Esophagus mucosa (tissue), 1 donor: Measurements from ENCODE around the gene ARID1A. TPM values are rescaled to one million over a fixed set of nuclear protein-coding genes. Genes with fewer than 3 reads are reported as not detected.
A peak's percentile ranks its signal among the peaks of the same experiment; 100 is the strongest.
"Not testable (repeated sequence)": the region's sequence is repeated elsewhere in the genome, so short reads cannot be mapped to it uniquely, and the experiment has no call there.

ENCODE experiments used
- ATAC-seq: fragments of 200-7000 bp; cut with Tn5 transposase; one replicate; pipeline ENCODE4 v1.9.1; 2020
- total RNA-seq: library from RNA; stranded (reverse); gene quantifications from one replicate; pipeline ENCODE4 v1.2.4, GENCODE V29; 2023
- donor health status: DM: yes; HTN: yes; CAD: no.

ARID1A gene
- 44.3 TPM for total RNA-seq

DNA sequence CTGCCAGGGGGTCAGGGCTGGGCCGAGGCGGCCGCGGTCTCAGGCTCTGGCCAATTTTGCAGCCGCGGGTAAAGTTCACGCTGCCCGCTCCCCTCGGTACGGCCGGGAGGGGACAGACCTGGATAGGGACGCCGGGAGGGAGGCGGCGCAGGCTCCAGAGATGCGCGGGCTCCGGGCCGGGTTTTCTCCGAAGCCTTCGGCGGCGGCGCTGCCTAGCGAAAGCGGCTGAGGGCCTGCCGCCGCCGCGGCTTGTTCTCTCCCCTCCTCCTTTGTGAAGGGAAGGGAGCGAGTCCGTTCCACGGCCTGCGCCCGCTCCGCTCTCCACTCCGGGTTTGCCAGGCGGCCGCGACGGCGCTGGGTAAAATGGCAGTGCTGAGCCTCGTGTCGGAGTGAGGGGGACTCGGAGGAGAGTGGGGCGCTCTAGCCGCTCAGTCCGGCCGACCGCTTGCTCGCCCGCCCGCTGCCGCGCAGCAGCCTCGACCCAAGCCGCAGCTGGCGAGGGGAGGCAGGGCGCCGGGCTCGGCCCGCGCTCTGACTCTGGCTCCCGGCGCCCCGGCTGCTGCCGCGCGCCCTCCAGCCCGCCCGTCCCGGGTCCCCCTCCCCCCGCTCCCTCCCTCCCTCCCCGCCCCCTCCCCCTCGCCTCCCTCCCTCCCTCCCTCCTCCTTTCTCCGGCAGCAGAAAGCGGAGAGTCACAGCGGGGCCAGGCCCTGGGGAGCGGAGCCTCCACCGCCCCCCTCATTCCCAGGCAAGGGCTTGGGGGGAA lies at the start of gene ARID1A:
ARID1A (plus strand) TSS at position 660 of the 763 bp plus-strand sequence. CDS start 389 bp downstream, outside the sequence.
- peak; percentile 82 for ATAC-seq

DNA sequence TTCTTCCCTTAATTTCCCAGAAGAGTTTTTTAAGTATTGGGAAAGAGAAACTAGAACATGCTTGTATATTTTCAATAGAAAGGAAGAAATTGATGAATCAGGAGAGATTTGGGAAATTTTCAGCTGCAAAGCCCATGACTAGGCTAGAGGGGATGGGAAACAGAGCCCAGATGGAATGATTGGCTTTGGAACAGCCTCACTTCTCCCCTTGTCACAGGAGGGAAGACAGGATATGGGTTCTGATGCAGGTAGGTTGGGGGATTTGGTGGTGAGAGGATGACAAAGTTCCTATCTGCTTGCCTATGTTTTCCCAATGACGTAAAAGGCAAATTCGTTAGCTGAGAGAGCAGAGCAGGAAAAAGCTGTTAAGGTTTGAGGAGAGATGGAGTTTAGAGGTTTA lies 31.0 kb upstream of the ARID1A start:
- ATAC-seq: no peak

DNA sequence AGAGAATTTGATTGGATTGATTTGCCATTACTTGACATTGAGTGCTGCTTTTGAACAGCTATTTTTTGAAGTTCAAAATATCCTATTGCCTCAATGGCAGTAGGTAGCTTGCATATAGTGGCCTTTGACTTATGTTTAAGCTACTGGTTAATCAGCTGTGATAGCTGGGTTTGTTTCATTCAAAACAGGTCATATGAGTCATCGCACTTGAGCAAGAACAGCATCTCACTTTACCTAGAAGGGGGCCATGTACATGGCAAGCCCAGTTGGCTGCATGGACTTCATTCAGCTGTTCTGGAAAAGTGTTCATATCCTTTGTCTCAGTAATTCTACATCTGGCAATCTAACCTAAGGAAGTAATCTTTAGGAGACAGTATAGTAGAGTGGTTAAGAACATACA lies 29.0 kb upstream of the ARID1A start:
- peak; percentile 37 for ATAC-seq

DNA sequence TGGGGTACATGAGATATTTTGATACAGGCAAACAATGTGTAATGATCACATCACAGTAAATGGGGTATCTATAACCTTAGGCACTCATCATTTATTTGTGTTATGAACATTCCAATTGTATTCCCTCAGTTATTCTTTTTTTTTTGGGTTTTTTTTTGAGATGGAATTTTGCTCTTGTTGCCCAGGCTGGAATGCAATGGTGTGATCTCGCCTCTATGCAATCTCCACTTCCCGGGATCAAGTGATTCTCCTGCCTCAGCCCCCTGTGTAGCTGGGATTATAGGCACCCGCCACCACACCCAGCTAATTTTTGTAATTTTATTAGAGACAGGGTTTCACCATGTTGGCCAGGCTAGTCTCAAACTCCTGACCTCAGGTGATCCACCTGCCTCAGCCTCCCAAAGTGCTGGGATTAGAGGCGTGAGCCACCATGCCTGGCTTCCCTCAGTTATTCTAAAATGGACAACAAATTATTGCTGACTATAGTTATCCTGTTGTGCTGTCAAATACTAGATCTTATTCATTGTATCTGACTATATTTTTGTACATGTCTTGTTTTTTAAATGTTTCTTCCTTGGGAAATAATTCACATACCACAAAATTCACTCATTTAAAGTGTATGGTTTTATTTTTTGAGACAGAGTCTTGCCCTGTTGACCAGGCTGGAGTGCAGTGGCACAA lies 27.6 kb upstream of the ARID1A start:
- ATAC-seq: not testable (repeated sequence)

DNA sequence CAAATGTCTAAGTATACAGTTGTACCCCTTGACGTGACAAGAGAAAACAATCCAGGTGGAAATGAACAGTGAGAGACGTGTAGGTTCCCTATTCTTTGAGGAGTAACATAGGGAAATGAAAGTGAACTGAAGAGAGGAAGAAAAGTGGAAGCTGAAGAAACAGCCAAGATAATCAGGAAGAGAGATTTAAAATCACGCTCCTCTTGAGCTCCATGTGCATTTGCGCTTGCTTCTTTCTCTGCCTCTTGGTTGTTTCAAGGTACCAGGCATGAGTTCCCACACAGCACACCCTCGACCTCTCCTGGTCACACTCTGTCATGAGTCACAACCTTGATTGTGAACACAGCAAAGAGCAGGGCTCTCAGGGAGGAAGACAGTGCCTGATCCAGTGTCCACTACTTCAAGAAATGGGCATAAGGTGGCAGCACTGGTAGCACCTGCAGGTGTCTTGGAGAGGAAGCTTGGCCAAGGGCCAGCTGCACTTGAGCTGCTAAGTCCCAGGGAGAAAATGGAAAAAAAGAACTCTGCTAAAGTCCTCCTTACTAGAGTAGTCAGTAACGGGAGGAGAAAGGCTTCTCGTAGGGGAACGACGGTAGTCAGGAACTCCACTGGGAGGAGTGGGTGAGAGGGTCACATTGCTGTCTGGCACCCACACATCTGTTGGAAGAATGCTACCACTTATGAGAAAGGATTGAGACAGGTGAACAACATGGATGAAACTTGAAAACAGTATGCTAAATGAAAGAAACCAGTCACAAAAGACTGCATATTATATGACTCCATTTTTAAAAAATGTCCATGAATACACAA lies 18.3 kb upstream of the ARID1A start:
- peak; percentile 99 for ATAC-seq

DNA sequence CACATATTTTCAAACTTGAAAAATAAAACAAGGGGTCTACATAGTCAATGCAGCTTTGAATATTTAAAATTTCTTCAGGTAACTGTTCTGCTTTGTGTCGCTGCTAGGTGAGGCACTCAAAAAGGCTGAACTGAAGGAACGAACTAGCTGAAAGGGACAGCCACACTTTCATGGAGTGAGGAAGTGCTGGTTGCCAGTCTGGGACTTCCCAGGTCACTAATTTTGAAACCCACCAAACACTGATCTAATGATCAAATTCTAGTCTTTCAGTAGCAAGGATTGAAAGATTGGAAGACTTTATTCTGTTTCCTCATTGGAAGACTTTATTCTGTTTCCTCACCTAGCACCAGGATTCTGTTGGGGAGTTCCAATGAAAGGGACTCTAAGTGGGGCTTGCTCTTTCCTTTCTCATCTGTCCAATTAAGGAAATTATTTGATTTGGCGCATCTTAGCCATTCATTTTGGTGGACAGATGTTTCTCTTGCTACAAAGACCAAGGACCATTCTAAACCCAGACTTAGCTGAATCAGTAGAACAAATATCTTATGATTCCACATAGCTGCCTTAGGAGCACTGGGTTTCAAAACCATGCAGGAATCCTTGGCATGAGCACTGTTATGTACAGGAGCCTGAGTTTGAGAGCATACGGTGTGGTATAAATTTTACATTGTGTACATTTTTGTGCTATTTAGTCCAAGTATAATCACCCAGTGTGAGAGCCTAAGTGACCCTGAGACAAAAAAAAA lies 10.9 kb upstream of the ARID1A start:
- no peak for ATAC-seq

DNA sequence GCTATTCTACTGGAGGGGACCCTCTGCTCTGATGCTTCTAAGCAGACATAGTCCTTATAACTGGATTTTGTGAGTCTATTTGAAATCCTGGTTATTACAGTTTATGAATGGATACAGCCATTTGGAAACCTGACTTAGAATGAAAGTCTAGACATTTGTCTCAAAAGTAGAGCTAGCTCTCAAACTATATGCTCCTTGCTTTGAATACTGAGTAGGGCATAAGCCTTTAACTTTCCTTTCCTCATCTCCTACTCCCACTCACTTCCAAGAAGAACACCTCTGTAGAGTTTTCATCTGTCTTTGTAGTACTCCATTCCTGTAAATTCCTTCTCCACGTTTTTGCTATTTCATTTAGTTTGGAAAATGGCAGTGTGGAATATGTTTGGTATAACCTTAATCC lies 9.0 kb upstream of the ARID1A start:
- ATAC-seq: no peak

DNA sequence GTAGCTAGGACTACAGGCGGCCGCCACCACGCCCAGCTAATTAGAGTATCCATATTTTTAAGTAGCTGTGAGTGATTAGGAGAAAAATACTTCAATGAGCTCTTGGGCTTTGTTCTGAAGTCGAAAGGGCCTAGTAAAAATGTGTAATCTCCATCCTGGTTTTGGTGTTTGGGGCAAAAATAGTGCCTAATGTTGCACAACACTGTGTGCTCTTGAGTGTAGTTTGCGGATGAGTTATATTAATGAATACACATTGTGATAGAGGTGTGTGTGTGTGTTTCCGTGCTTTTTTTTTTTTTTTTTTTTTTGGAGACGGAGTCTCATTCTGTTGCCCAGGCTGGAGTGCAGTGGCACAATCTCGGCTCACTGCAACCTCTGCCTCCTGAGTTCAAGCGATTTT lies 6.3 kb upstream of the ARID1A start:
- ATAC-seq: no peak

DNA sequence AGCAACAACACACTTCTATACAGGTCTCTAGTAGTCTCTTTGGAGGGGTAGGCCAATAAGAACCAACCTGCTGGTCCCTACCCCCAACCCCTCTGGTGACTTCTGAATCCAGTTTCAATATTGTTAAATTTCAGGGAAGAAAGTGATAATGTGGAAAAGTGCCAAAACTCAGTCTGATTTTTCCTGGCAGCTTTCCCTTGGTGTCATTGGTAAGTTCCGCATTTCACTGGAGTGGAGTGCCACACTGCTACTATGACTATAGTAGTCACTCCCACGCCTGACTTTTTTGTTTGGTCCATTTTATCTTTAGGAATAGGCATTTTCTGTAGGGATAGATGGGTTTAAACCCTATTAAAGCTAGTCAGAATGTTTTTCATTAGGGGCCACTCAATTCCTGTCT lies 5.7 kb upstream of the ARID1A start:
- ATAC-seq: no peak

DNA sequence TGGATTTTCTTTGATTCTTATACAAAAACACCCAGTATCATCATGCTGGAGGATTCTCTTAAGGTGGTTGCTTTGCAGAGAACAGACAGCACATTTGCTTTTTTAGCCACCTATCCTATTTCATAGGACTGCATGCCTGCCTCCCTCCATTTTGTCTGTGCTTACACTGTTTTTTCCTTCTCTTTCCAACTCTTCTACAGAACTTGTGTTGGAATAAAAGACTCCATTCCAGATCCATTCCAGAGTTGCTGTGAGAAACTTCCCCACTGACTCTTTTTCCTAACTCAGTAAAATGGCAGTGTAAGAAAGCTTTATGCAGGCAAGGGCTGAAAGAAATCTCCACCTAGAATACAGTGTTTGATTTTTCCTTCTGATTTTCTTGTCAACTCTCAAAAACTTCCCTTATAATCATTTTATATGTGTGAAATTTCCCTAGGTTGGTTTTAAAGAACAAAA lies 5.2 kb upstream of the ARID1A start:
- no peak for ATAC-seq

DNA sequence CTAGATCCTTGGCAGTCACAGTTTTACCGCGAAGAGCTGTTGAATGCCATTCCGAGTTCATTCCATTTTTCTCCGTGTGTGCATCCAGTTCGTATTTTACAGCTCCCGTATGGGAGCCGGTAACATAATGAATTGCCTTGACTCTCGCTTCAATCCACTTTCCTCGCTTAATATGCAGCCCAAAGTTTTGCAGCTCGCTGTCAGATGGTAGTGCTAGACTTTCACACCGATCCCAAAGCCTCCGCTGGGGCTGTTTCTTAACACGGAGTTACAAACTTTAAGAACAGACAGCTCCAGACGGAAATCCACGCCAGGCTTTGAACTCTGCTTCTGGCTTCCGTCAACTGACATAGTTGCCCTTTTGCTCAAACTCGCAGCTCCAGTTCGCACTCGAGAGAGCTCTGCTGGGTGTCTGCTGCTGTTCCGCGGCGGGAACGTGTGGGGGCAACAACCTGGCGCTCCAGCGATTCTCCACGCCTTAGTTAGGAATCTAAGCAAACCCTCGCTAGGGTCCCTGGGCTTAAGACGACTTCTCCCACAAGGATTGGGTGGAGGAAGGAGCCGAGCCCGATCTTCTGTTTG lies 3.5 kb upstream of the ARID1A start:
- ATAC-seq: peak; percentile 47

DNA sequence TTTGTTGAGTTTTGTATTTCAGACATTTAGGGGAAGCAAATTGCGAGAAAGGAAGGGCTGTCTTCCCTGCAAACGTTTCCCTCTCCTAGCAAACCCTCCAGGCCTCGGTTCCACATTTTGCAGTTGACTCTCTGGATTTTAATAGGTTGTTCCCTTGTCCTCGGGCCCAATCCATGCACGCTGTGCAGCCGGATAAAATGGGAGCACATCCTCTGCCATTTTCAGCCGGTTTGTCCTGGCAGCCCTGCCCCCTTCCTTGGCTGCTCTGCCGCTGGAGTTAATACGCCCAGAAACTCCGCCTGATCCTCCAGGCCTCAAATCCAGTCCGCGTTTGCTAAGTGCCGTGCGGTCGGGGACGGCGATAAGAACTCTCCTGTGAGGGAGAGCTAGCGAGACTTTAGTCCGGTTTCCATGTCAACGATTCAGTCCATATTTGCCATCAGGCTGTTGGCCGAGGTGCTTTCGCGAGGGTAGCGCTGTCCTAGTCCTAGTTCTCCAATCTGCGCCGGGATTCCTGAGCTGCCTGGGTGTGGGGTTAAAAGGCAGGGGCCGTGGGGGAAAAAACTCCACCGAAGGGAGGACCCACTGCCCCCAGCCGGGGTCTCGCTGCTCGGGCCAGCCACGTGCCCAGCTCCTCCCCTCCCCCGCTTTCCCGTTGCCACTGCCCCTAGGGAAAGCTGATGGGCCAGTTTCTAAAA lies 2.9 kb upstream of the ARID1A start:
- ATAC-seq: peak; percentile 77

DNA sequence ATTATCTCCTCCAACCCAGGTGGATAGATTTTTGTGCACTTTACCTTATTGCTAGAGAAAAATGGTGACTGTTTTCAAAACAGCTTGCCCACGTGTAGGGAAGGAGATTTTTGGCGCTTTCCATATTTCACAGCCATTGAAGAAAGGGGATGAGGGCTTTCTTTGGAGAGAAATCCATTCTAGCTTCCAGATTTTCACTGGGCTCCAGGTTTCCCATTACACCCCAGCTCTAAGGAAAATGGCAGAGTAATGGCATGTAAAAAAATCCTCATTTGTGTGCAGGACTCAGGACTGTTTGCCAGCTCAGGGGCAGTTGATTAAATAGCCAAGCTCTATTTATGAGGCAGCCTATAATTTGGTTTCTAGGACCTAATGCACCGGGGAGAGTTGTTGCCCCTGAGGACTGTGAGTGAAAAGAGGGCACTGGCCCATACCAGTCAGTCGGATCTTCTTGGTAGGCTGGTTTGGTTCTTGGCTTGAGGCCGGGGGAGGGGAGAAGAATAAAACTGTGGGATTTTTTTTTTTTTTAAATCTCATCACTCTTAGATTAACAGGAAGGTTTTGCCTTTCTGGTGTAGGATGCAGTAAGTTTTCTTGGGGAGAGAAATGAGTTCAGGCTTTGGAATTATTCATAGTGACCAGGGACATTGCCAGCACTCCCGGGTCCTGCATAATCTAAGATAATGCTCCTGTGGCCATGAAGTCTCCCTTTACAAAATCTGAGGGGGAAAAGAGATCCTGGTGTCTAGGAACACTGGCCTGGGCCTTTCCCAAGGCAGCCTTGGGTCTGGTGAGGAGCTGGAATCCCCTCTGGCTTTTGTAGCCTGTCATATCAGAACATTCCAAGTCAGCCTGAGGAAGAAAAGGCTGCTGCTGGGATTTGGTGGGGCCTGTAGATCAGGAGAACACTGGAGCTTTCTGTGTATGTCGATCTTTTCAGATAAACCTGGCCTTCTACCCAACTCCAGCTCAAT lies 1.9 kb upstream of the ARID1A start:
- ATAC-seq: no peak

DNA sequence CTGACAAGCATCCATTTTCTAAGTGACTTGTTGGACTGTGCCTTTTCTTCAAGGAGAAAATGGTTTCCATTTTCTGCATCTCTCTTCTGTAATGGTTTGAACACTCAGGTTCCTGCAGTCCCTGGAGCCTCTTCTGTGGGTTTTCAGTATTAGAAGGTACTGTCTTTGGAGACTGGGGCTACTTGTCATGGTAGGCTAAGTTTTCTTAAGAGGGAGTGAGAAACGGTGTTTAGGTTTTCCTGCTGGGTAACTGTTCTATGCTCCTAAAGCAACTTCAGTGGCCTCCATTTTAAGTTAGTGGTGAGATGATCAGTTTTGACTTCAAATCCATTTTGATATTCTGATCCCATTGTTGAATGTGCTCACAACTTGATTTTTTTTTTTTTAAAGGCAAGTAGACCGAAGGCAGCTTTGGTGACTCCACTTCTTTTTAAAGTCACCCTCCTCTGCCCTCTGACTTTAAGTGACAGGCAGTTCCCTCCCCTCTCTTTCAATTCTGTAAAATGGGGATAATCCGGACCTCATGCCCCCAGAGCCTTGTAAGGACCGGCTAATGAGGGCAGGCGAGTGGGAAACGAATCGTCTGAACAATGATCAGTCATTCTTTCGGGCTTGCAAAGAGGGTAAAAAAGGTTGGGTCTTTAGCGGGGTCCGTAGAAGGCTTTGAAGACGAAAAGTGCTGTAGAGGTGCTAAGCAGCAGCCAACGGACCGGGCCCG lies 1.0 kb upstream of the ARID1A start:
- ATAC-seq: no peak

DNA sequence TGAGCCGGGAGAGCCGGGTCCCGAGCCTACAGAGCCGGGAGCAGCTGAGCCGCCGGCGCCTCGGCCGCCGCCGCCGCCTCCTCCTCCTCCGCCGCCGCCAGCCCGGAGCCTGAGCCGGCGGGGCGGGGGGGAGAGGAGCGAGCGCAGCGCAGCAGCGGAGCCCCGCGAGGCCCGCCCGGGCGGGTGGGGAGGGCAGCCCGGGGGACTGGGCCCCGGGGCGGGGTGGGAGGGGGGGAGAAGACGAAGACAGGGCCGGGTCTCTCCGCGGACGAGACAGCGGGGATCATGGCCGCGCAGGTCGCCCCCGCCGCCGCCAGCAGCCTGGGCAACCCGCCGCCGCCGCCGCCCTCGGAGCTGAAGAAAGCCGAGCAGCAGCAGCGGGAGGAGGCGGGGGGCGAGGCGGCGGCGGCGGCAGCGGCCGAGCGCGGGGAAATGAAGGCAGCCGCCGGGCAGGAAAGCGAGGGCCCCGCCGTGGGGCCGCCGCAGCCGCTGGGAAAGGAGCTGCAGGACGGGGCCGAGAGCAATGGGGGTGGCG lies 371 bp downstream of the ARID1A start:
- no peak for ATAC-seq

DNA sequence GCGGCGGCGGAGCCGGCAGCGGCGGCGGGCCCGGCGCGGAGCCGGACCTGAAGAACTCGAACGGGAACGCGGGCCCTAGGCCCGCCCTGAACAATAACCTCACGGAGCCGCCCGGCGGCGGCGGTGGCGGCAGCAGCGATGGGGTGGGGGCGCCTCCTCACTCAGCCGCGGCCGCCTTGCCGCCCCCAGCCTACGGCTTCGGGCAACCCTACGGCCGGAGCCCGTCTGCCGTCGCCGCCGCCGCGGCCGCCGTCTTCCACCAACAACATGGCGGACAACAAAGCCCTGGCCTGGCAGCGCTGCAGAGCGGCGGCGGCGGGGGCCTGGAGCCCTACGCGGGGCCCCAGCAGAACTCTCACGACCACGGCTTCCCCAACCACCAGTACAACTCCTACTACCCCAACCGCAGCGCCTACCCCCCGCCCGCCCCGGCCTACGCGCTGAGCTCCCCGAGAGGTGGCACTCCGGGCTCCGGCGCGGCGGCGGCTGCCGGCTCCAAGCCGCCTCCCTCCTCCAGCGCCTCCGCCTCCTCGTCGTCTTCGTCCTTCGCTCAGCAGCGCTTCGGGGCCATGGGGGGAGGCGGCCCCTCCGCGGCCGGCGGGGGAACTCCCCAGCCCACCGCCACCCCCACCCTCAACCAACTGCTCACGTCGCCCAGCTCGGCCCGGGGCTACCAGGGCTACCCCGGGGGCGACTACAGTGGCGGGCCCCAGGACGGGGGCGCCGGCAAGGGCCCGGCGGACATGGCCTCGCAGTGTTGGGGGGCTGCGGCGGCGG lies 1.0 kb downstream of the ARID1A start:
- ATAC-seq: no peak

DNA sequence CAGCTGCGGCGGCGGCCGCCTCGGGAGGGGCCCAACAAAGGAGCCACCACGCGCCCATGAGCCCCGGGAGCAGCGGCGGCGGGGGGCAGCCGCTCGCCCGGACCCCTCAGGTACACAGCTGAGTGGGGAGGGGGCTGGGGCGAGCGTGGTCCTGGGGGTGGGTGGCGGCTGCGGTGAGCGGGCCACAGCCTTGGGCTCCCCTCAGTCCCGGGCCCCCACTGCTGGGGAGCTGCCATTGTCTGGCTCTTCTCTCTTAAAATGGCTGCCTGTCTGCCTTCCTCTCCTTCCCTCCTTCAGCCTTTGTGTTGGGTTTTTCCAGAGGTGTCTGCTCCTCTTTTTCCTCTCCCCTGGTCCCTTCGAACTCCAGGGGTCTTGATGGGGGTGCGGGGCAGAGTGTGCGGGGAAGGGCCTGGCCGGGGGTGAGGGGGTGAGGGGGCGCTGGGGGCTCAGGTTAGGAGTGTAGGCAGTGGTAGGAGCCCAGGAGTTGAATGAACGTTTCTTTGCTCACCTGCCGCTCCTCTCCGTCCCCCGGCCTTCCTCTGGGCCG lies 1.7 kb downstream of the ARID1A start:
- no peak for ATAC-seq
